Globus pallidus (tissue), 1 donor: ENCODE data around the gene STK11.

ENCODE experiments used
- DNase-seq: peaks from one replicate; pipeline ENCODE4 v3.0.0-alpha.2; 2015; ENCODE audit warnings: low spot score

Gene STK11

GRCh38 chr19:1251330-1252220 is 46.0 kb downstream of the STK11 start:
- peak; percentile 81 for DNase-seq

GRCh38 chr19:1252221-1252820 is 46.7 kb downstream of the STK11 start:
- peak; percentile 91 for DNase-seq

- DNase-seq, result peak; percentile 96
Measured at GRCh38 chr19:1252821-1253513, 47.4 kb downstream of the STK11 start.

GRCh38 chr19:1253514-1254080 is 48.0 kb downstream of the STK11 start:
- no peak for DNase-seq

- DNase-seq, result peak; percentile 74
Measured at GRCh38 chr19:1254081-1254527, 48.5 kb downstream of the STK11 start.

GRCh38 chr19:1254530-1255185 is 49.1 kb downstream of the STK11 start:
- peak; percentile 33 for DNase-seq

GRCh38 chr19:1255186-1256161 is 49.9 kb downstream of the STK11 start:
- DNase-seq, result peak; percentile 93

- no peak for DNase-seq
Measured at GRCh38 chr19:1256646-1257474, 51.3 kb downstream of the STK11 start.

- DNase-seq, result no peak
Measured at GRCh38 chr19:1257475-1258162, 52.0 kb downstream of the STK11 start.

GRCh38 chr19:1258163-1258492 is 52.5 kb downstream of the STK11 start:
- DNase-seq, result no peak

- DNase-seq, result no peak
Measured at GRCh38 chr19:1258707-1259205, 53.2 kb downstream of the STK11 start.

GRCh38 chr19:1259206-1259875 is 53.8 kb downstream of the STK11 start:
- DNase-seq, result no peak

- DNase-seq, result no peak
Measured at GRCh38 chr19:1259876-1260748, 54.5 kb downstream of the STK11 start.

- peak; percentile 92 for DNase-seq
Measured at GRCh38 chr19:1260749-1261537, 55.4 kb downstream of the STK11 start.

- DNase-seq, result no peak
Measured at GRCh38 chr19:1261538-1261797, 55.9 kb downstream of the STK11 start.

GRCh38 chr19:1261798-1262622 is 56.4 kb downstream of the STK11 start:
- no peak for DNase-seq
